Spleen (tissue), 11 donors: ENCODE data around the gene FREM3. TPM values are rescaled to one million over a fixed set of nuclear protein-coding genes. Genes with fewer than 3 reads are reported as not detected.

Experiments
- DNase-seq: peaks from one replicate; pipeline ENCODE4 v3.0.0-alpha.2; 2020
- H3K27ac ChIP-seq, 8 donors: fragments of 200-600 bp; sonication (generic) in 7 of 8; 1 replicate in 4 of 8; 2 replicates in 4 of 8; pipeline versions ENCODE4 v1.5.0 to v1.8.0; 2016 to 2021; ENCODE audit warnings: inconsistent platforms in 4 of 8, mild to moderate bottlenecking in 4 of 8, moderate library complexity in 1 of 8
- H3K27me3 ChIP-seq, 7 donors: fragments of 200-600 bp; sonication (generic) in 6 of 7; replicated peaks in 1 of 7; 1 replicate in 4 of 7; 2 replicates in 3 of 7; pipeline versions ENCODE4 v1.5.0 to v1.8.0; 2016 to 2021; ENCODE audit warnings: inconsistent platforms in 3 of 7, mild to moderate bottlenecking in 1 of 7
- H3K36me3 ChIP-seq, 6 donors: fragments of 200-600 bp; sonication (generic) in 5 of 6; 1 replicate in 4 of 6; 2 replicates in 2 of 6; pipeline versions ENCODE4 v1.5.0 to v1.8.0; 2016 to 2021; ENCODE audit warnings: inconsistent platforms in 2 of 6
- H3K4me1 ChIP-seq, 6 donors: fragments of 200-600 bp; sonication (generic) in 5 of 6; 1 replicate in 3 of 6; 2 replicates in 3 of 6; pipeline versions ENCODE4 v1.5.0 to v1.8.0; 2016 to 2021; ENCODE audit warnings: inconsistent platforms in 3 of 6
- H3K4me3 ChIP-seq, 8 donors: fragments of 200-600 bp; sonication (generic) in 7 of 8; 1 replicate in 4 of 8; 2 replicates in 4 of 8; pipeline versions ENCODE4 v1.5.0 to v1.8.0; 2016 to 2021; ENCODE audit warnings: inconsistent platforms in 4 of 8, mild to moderate bottlenecking in 4 of 8, moderate library complexity in 2 of 8
- H3K9me3 ChIP-seq, 8 donors: fragments of 200-600 bp; sonication (generic) in 7 of 8; 1 replicate in 4 of 8; 2 replicates in 4 of 8; pipeline versions ENCODE4 v1.5.0 to v1.8.0; 2016 to 2021; ENCODE audit warnings: inconsistent platforms in 4 of 8
- POLR2A ChIP-seq, 3 donors: fragments of 450-650 bp; IDR thresholded peaks; one replicate each; pipeline ENCODE4 v1.5.1; 2017; ENCODE audit warnings: antibody characterized with exemption in 3 of 3, mild to moderate bottlenecking in 1 of 3
- POLR2AphosphoS5 ChIP-seq, 3 donors: sonication (generic); formaldehyde crosslinking; IDR thresholded peaks; one replicate each; pipeline ENCODE4 v1.5.1; 2017; ENCODE audit warnings: antibody characterized with exemption in 3 of 3
- WGBS, 5 donors: extraction: QIAGEN DNeasy Blood & Tissue Kit in 3 of 5; methylation state at CpG; one replicate each; pipeline versions ENCODE4 v1.1.5 to v1.1.7; 2013 to 2018; 5-methylcytosine and 5-hydroxymethylcytosine counted together
- intact Hi-C: fragments of 100-400 bp; cut with DNase I; formaldehyde crosslinking; loops from one replicate; pipeline ENCODE4 v1.15.0; 2023; ENCODE audit warnings: low total_unique reads
- polyA plus RNA-seq, 3 donors: library from polyadenylated mRNA; stranded (reverse); fragments of 200-250 nt; gene quantifications; one replicate each; pipeline ENCODE4 v1.2.1, GENCODE V29; 2013
- total RNA-seq, 7 donors: library from RNA; depleted of rRNA in 3 of 7; stranded (reverse); fragments of >200 nt in 3 of 7; fragmentation: NEBNext Ultra II Directional in 4 of 7; extraction: Animal tissue kit (Norgen Biotek cat#: 25700) in 4 of 7; gene quantifications; one replicate each; pipeline versions ENCODE4 v1.1.0 to v1.2.1, GENCODE V29; 2016 to 2021
- TF ChIP-seq, protein P1 (sequence below), 11 experiments: fragments of 200-600 bp in 7 of 11; fragments of 450-650 bp in 4 of 11; sonication (generic) in 4 of 11; IDR thresholded peaks in 8 of 11; conservative IDR thresholded peaks in 3 of 11; 1 replicate in 7 of 11; 2 replicates in 4 of 11; pipeline versions ENCODE4 v1.4.0 to v1.8.0; 2016 to 2021; ENCODE audit warnings: antibody characterized with exemption in 11 of 11, inconsistent platforms in 4 of 11, mild to moderate bottlenecking in 1 of 11
- donor health status: healthy with polysubstance abuse.
- donor health status: DM: no; HTN: no; CAD: no; lungs with moderate emphysema.
- donor health status: DM: no; HTN: no; CAD: no.
- donor health status: Bipolar disorder and iron deficiency.
- donor health status: healthy.
- donor health status: DM: no; HTN: no; CAD: no.
- donor health status: DM: yes; HTN: yes; CAD: no.

Gene FREM3
- total and polyA plus RNA-seq, 10 donors = not detected

GRCh38 chr4:143625632-143626031 lies 74.8 kb downstream of the FREM3 start:
- Histone ChIP-seq H3K36me3 (no peaks in the 10 kb centered on the region), H3K27ac (no peak overlapping the region), H3K9me3 (no peaks in the 10 kb centered on the region), H3K4me1 (no peaks in the 10 kb centered on the region), H3K4me3 (no peak overlapping the region), H3K27me3 (no peaks in the 10 kb centered on the region)
- 76 to 83% (median 79%) methylated on average over 4 of the region's 4 CpGs for WGBS, 5 donors
- DNase-seq = no peak
- TF ChIP-seq POLR2A (IDR thresholded peaks at IDR 0.05) (no peak), POLR2AphosphoS5 (IDR thresholded peaks at IDR 0.05) (no peak)
- TF ChIP-seq, protein P1, sequence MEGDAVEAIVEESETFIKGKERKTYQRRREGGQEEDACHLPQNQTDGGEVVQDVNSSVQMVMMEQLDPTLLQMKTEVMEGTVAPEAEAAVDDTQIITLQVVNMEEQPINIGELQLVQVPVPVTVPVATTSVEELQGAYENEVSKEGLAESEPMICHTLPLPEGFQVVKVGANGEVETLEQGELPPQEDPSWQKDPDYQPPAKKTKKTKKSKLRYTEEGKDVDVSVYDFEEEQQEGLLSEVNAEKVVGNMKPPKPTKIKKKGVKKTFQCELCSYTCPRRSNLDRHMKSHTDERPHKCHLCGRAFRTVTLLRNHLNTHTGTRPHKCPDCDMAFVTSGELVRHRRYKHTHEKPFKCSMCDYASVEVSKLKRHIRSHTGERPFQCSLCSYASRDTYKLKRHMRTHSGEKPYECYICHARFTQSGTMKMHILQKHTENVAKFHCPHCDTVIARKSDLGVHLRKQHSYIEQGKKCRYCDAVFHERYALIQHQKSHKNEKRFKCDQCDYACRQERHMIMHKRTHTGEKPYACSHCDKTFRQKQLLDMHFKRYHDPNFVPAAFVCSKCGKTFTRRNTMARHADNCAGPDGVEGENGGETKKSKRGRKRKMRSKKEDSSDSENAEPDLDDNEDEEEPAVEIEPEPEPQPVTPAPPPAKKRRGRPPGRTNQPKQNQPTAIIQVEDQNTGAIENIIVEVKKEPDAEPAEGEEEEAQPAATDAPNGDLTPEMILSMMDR (IDR thresholded peaks at IDR 0.05 in 8 of 11, conservative IDR thresholded peaks at IDR 0.05 in 3 of 11) = no peak
- intact Hi-C loops = no loop called here

DNA sequence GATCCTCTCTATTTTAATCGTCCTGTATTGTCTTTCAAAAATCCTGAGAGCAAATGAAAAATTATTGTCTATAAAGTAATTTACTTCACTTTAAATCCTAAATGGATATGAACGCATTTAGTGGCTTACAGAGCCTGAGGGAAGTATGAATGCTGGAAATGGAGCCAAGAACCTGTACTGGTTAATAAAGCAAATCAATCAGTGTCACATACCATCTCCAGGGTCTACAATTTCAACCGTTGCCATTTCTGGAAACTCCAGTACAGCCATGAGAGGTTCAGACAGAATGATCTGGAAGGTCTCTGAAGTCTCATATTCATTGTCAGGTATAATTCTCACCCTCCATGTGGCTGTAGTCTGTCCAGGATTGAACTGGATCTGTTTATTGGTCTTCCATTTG lies 76.6 kb downstream of the FREM3 start:
- no peak overlapping the region for H3K27ac ChIP-seq
- H3K4me1 ChIP-seq = no peaks in the 10 kb centered on the region
- H3K36me3 ChIP-seq = no peaks in the 10 kb centered on the region
- WGBS, 5 donors = 67 to 80% (median 78%) methylated on average over 3 of the region's 3 CpGs
- DNase-seq = no peak
- no peaks in the 10 kb centered on the region for H3K9me3 ChIP-seq
- intact Hi-C loops = no loop called here
- no peaks in the 10 kb centered on the region for H3K27me3 ChIP-seq
- TF ChIP-seq, protein P1 (IDR thresholded peaks at IDR 0.05 in 8 of 11, conservative IDR thresholded peaks at IDR 0.05 in 3 of 11) = no peak
- TF ChIP-seq POLR2AphosphoS5 (IDR thresholded peaks at IDR 0.05) = no peak
- no peak for TF ChIP-seq POLR2A (IDR thresholded peaks at IDR 0.05)
- no peak overlapping the region for H3K4me3 ChIP-seq

- intact Hi-C loops = no loop called here
- Histone ChIP-seq H3K27me3 (no peaks in the 10 kb centered on the region), H3K4me1 (no peaks in the 10 kb centered on the region), H3K4me3 (no peak overlapping the region), H3K9me3 (no peaks in the 10 kb centered on the region), H3K27ac (no peak overlapping the region), H3K36me3 (no peaks in the 10 kb centered on the region)
- TF ChIP-seq POLR2AphosphoS5 (IDR thresholded peaks at IDR 0.05) (no peak), POLR2A (IDR thresholded peaks at IDR 0.05) (no peak)
- TF ChIP-seq, protein P1 (IDR thresholded peaks at IDR 0.05 in 8 of 11, conservative IDR thresholded peaks at IDR 0.05 in 3 of 11) = no peak
- 28 to 47% (median 38%) methylated on average over 1 of the region's 1 CpG for WGBS, 5 donors
- DNase-seq = no peak
These were observed 81.7 kb downstream of the FREM3 start for GRCh38 chr4:143618811-143619210.

DNA sequence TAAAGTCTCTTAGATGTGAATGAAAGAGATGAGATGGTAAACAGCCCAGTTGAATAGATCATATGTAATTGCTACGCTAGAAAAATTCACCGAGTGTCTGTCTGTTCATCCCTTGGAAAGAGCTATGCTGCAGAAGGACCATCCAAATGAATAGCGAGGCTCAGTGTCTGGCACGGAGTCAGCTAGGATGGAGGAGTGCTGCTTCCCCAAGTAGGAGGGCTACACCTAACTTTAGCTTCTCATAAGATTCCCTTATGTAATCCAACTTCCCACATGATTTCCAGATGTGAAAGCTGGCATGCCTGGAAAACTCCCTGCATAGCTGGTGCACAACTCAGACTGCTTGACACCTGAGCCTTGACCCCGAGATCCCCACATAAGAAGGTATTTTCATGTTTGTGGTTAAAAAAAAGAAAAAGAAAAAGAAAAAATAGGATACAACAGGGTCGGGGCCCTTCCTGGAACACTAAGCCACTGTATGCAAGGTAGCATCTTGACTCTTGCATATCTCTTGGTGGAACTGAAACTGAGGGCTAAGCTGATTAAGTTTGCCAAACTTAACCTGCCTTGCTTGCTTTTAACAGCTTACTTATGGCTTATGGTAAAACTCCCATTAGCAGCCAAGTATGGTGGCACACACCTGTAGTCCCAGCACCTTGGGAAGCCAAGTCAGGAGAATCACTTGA lies 82.3 kb downstream of the FREM3 start:
- H3K9me3 ChIP-seq = no peaks in the 10 kb centered on the region
- TF ChIP-seq POLR2AphosphoS5 (IDR thresholded peaks at IDR 0.05) = no peak
- TF ChIP-seq, protein P1 (IDR thresholded peaks at IDR 0.05 in 8 of 11, conservative IDR thresholded peaks at IDR 0.05 in 3 of 11) = no peak
- TF ChIP-seq POLR2A (IDR thresholded peaks at IDR 0.05) = no peak
- H3K4me3 ChIP-seq = no peak overlapping the region
- 81 to 91% (median 86%) methylated on average over 6 of the region's 6 CpGs for WGBS, 5 donors
- H3K27ac ChIP-seq = no peak overlapping the region
- no peaks in the 10 kb centered on the region for H3K27me3 ChIP-seq
- intact Hi-C loops = no loop called here
- no peaks in the 10 kb centered on the region for H3K4me1 ChIP-seq
- no peaks in the 10 kb centered on the region for H3K36me3 ChIP-seq
- no peak for DNase-seq
